Measurements from ENCODE around the gene NCAPD3. TPM values are rescaled to one million over a fixed set of nuclear protein-coding genes. Genes with fewer than 3 reads are reported as not detected.

Gene NCAPD3
- total and polyA plus RNA-seq, 2 donors (not counting 1 experiment from before 2014, with no cell fraction given) = 7.4 to 11.4 TPM

DNA sequence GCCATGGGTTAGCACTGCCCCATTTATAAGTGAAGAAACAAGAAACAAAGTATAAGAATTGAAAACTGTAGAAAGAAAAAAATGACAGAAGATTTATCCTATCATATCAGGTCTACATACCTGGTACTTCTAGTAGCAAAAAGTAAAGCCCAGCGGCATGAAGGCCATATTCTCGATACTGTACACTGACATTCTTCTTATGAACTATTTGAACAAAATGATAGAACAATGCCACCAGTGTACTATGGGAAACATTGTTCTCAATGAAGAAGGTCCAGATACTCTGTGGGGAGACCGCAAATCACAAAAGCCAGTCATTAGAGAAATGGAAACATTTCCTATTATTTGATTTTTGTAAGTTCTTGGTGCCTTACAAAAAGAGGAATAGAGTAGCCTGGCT lies 7.0 kb downstream of the NCAPD3 start:
- H3K9ac ChIP-seq (ENCODE audit: insufficient read depth, low read length) = no peak overlapping the region
- no peak for DNase-seq (ENCODE audit: low read depth in 2 of 2)
- H2AFZ ChIP-seq (ENCODE audit: low read length) = no peak overlapping the region
- H3K27me3 ChIP-seq (ENCODE audit: control insufficient read depth, insufficient read depth, low read length) = no peaks in the 10 kb centered on the region
- H3K9me3 ChIP-seq (ENCODE audit: control insufficient read depth, insufficient read depth, low read depth, low read length) = no peaks in the 10 kb centered on the region
- H3K36me3 ChIP-seq (ENCODE audit: control insufficient read depth, insufficient read depth, low read length) = peaks cover 1% of the 10 kb centered on the region
- no peak overlapping the region for H3K4me3 ChIP-seq (replicated peaks in 1 of 4; ENCODE audit: control extremely low read depth in 1 of 4, insufficient read depth in 1 of 4, low read depth in 3 of 4, low read length in 4 of 4)
- no peak overlapping the region for H3K27ac ChIP-seq (ENCODE audit: insufficient read depth, low read length)
- no peaks in the 10 kb centered on the region for H4K20me1 ChIP-seq (ENCODE audit: control insufficient read depth, extremely low read depth, insufficient read depth, low read length)
- no peak overlapping the region for H3K4me2 ChIP-seq (ENCODE audit: extremely low read depth, insufficient read depth, low read length)
- peaks cover 20% of the 10 kb centered on the region for H3K79me2 ChIP-seq (ENCODE audit: control insufficient read depth, insufficient read depth, low read length)
- H3K4me1 ChIP-seq (ENCODE audit: control insufficient read depth, extremely low read depth, insufficient read depth, low read length) = peaks cover 2% of the 10 kb centered on the region
- TF ChIP-seq CTCF (conservative IDR thresholded peaks at IDR 0.05 in 1 of 2, IDR thresholded peaks at IDR 0.05 in 1 of 2; ENCODE audit: low read depth in 1 of 2, low read length in 2 of 2) = no peak
- no peak for TF ChIP-seq EZH2 (IDR thresholded peaks at IDR 0.05; ENCODE audit: low read length, missing control alignments)

DNA sequence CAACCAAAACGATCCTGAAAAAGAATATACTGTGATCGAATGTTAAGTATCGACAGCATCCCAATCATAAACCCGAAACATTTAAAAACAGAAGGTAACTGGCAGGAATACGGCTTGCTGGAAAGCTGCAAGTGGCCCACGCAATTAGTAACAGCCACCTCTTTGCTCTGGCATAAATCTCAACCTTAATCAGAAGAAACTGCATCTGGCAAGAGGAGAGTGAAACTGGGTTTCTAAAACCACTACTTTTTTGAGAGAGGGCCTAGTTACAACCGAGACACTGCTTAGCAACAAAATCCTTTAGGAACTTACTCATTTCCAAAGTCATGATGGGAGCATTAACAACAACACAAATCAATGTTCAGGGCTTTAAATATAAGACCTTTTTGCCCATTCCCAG lies 7.9 kb downstream of the NCAPD3 start:
- Histone ChIP-seq H2AFZ (ENCODE audit: low read length) (no peak overlapping the region), H3K4me1 (ENCODE audit: control insufficient read depth, extremely low read depth, insufficient read depth, low read length) (no peaks in the 10 kb centered on the region), H3K9ac (ENCODE audit: insufficient read depth, low read length) (no peak overlapping the region), H3K27ac (ENCODE audit: insufficient read depth, low read length) (no peak overlapping the region), H3K27me3 (ENCODE audit: control insufficient read depth, insufficient read depth, low read length) (no peaks in the 10 kb centered on the region), H3K36me3 (ENCODE audit: control insufficient read depth, insufficient read depth, low read length) (peaks cover 1% of the 10 kb centered on the region), H3K79me2 (ENCODE audit: control insufficient read depth, insufficient read depth, low read length) (peaks cover 13% of the 10 kb centered on the region), H4K20me1 (ENCODE audit: control insufficient read depth, extremely low read depth, insufficient read depth, low read length) (no peaks in the 10 kb centered on the region), H3K4me2 (ENCODE audit: extremely low read depth, insufficient read depth, low read length) (no peak overlapping the region), H3K4me3 (replicated peaks in 1 of 4; ENCODE audit: control extremely low read depth in 1 of 4, insufficient read depth in 1 of 4, low read depth in 3 of 4, low read length in 4 of 4) (no peak overlapping the region), H3K9me3 (ENCODE audit: control insufficient read depth, insufficient read depth, low read depth, low read length) (no peaks in the 10 kb centered on the region)
- no peak for DNase-seq (ENCODE audit: low read depth in 2 of 2)
- TF ChIP-seq CTCF (conservative IDR thresholded peaks at IDR 0.05 in 1 of 2, IDR thresholded peaks at IDR 0.05 in 1 of 2; ENCODE audit: low read depth in 1 of 2, low read length in 2 of 2) (no peak), EZH2 (IDR thresholded peaks at IDR 0.05; ENCODE audit: low read length, missing control alignments) (no peak)

- Histone ChIP-seq H3K79me2 (ENCODE audit: control insufficient read depth, insufficient read depth, low read length) (peaks cover 2% of the 10 kb centered on the region), H3K4me3 (replicated peaks in 1 of 4; ENCODE audit: control extremely low read depth in 1 of 4, insufficient read depth in 1 of 4, low read depth in 3 of 4, low read length in 4 of 4) (no peak overlapping the region), H2AFZ (ENCODE audit: low read length) (no peak overlapping the region), H3K9me3 (ENCODE audit: control insufficient read depth, insufficient read depth, low read depth, low read length) (no peaks in the 10 kb centered on the region), H3K4me1 (ENCODE audit: control insufficient read depth, extremely low read depth, insufficient read depth, low read length) (no peaks in the 10 kb centered on the region), H3K4me2 (ENCODE audit: extremely low read depth, insufficient read depth, low read length) (no peak overlapping the region), H3K27me3 (ENCODE audit: control insufficient read depth, insufficient read depth, low read length) (no peaks in the 10 kb centered on the region), H4K20me1 (ENCODE audit: control insufficient read depth, extremely low read depth, insufficient read depth, low read length) (no peaks in the 10 kb centered on the region), H3K36me3 (ENCODE audit: control insufficient read depth, insufficient read depth, low read length) (peaks cover 13% of the 10 kb centered on the region), H3K9ac (ENCODE audit: insufficient read depth, low read length) (no peak overlapping the region), H3K27ac (ENCODE audit: insufficient read depth, low read length) (no peak overlapping the region)
- DNase-seq (ENCODE audit: low read depth in 2 of 2) = peak in 1 of 2 donors; percentile 21
- TF ChIP-seq CTCF (conservative IDR thresholded peaks at IDR 0.05 in 1 of 2, IDR thresholded peaks at IDR 0.05 in 1 of 2; ENCODE audit: low read depth in 1 of 2, low read length in 2 of 2) = peak; percentile 53 to 56
- no peak for TF ChIP-seq EZH2 (IDR thresholded peaks at IDR 0.05; ENCODE audit: low read length, missing control alignments)
Observed at GRCh38 chr11:134207538-134208239, 16.1 kb downstream of the NCAPD3 start.

Measured in fibroblast of lung (primary cell).